Muscle layer of colon (tissue), 2 donors: ENCODE results near the gene LRCH1.

Experiments
- H3K27ac ChIP-seq: one replicate; pipeline ENCODE4 v1.7.0; 2013; ENCODE audit warnings: low read depth, mild to moderate bottlenecking, low read length, moderate library complexity
- H3K27me3 ChIP-seq, 2 donors: one replicate each; pipeline ENCODE4 v1.7.0; 2013; ENCODE audit warnings: low read length in 2 of 2, mild to moderate bottlenecking in 2 of 2; ENCODE audit not compliant: insufficient read depth in 2 of 2, control insufficient read depth in 1 of 2
- H3K36me3 ChIP-seq: one replicate; pipeline ENCODE4 v1.7.0; 2013; ENCODE audit warnings: mild to moderate bottlenecking, low read length; ENCODE audit not compliant: insufficient read depth
- H3K4me1 ChIP-seq: one replicate; pipeline ENCODE4 v1.7.0; 2013; ENCODE audit warnings: mild to moderate bottlenecking, low read length; ENCODE audit not compliant: insufficient read depth
- H3K4me3 ChIP-seq, 2 donors: one replicate each; pipeline ENCODE4 v1.7.0; 2013; ENCODE audit warnings: low read length in 2 of 2, low read depth in 1 of 2, mild to moderate bottlenecking in 1 of 2, moderate library complexity in 1 of 2
- H3K9ac ChIP-seq: one replicate; pipeline ENCODE4 v1.7.0; 2013; ENCODE audit warnings: low read length
- H3K9me3 ChIP-seq: one replicate; pipeline ENCODE4 v1.7.0; 2013; ENCODE audit warnings: mild to moderate bottlenecking, low read length
- donor health status: abdominal sarcoma.
- donor health status: Adenocarcinoma of cecum.

The LRCH1 gene

GRCh38 chr13:46535825-46536224 is 17.1 kb upstream of the LRCH1 start:
- Histone ChIP-seq H3K9ac (no peak overlapping the region), H3K4me3 (no peak overlapping the region), H3K36me3 (no peaks in the 10 kb centered on the region), H3K4me1 (no peaks in the 10 kb centered on the region), H3K9me3 (no peaks in the 10 kb centered on the region), H3K27ac (no peak overlapping the region), H3K27me3 (no peaks in the 10 kb centered on the region)

- H3K9me3 ChIP-seq, result no peaks in the 10 kb centered on the region
- no peaks in the 10 kb centered on the region for H3K4me1 ChIP-seq
- no peak overlapping the region for H3K27ac ChIP-seq
- H3K27me3 ChIP-seq, result no peaks in the 10 kb centered on the region
- H3K4me3 ChIP-seq, result no peak overlapping the region
- no peak overlapping the region for H3K9ac ChIP-seq
- H3K36me3 ChIP-seq, result no peaks in the 10 kb centered on the region
Observed at GRCh38 chr13:46536341-46536740, 16.6 kb upstream of the LRCH1 start.

- Histone ChIP-seq H3K36me3 (no peaks in the 10 kb centered on the region), H3K4me1 (no peaks in the 10 kb centered on the region), H3K27ac (no peak overlapping the region), H3K9me3 (no peaks in the 10 kb centered on the region), H3K27me3 (no peaks in the 10 kb centered on the region), H3K4me3 (no peak overlapping the region), H3K9ac (no peak overlapping the region)
Observed at GRCh38 chr13:46539231-46539630, 13.7 kb upstream of the LRCH1 start.

- Histone ChIP-seq H3K4me1 (no peaks in the 10 kb centered on the region), H3K27ac (no peak overlapping the region), H3K27me3 (no peaks in the 10 kb centered on the region), H3K9ac (no peak overlapping the region), H3K36me3 (no peaks in the 10 kb centered on the region), H3K9me3 (no peaks in the 10 kb centered on the region), H3K4me3 (no peak overlapping the region)
Observed at GRCh38 chr13:46541210-46541609, 11.8 kb upstream of the LRCH1 start.

GRCh38 chr13:46542833-46543232 is 10.1 kb upstream of the LRCH1 start:
- Histone ChIP-seq H3K9ac (no peak overlapping the region), H3K4me1 (no peaks in the 10 kb centered on the region), H3K36me3 (no peaks in the 10 kb centered on the region), H3K4me3 (no peak overlapping the region), H3K27me3 (no peaks in the 10 kb centered on the region), H3K27ac (no peak overlapping the region), H3K9me3 (no peaks in the 10 kb centered on the region)

DNA sequence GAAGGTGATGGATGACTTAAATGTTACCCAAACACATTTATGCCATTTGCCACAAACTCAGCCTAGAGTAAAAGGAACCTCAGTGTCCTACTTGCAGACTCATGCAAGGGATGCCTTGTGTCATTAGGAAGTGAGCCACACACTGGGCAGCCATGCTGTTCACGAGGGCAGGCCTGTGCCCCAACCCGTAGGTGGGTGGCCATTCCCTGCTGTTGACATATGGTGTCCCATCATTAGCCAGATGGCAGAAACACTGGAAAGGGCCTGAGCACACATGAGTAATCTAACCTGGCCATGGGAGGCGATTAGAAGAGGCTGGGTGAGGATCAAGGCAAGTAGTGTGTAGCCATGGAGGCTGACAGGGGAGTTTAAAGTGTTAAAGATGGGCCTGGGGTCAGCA is 9.7 kb upstream of the LRCH1 start:
- Histone ChIP-seq H3K4me1 (no peaks in the 10 kb centered on the region), H3K27ac (no peak overlapping the region), H3K9me3 (no peaks in the 10 kb centered on the region), H3K36me3 (no peaks in the 10 kb centered on the region), H3K9ac (no peak overlapping the region), H3K27me3 (no peaks in the 10 kb centered on the region), H3K4me3 (no peak overlapping the region)

- no peak overlapping the region for H3K27ac ChIP-seq
- H3K9me3 ChIP-seq, result no peaks in the 10 kb centered on the region
- H3K4me3 ChIP-seq, result no peak overlapping the region
- no peak overlapping the region for H3K9ac ChIP-seq
- H3K27me3 ChIP-seq, result no peaks in the 10 kb centered on the region
- no peaks in the 10 kb centered on the region for H3K4me1 ChIP-seq
- no peaks in the 10 kb centered on the region for H3K36me3 ChIP-seq
Observed at GRCh38 chr13:46544208-46544607, 8.8 kb upstream of the LRCH1 start.

DNA sequence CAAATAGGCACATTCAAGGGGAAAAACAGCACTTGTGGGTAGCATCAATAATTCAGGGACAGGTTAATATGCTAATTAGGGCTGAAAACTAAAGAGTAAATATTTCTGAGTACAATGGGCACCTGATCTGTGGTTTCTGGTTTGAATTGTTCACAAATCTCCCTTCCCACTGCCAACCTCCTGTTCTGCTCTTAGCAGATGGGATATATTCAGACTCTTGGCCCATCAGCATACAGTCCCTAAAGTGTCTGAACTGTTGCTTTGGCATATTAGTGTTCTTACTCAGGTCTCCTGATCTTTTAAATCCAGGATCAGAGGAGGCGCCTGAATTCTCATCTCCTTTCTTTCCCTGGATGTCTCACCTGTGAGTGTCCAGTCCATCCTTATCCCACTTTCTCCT is 8.2 kb upstream of the LRCH1 start:
- Histone ChIP-seq H3K27ac (no peak overlapping the region), H3K36me3 (no peaks in the 10 kb centered on the region), H3K9me3 (no peaks in the 10 kb centered on the region), H3K4me3 (no peak overlapping the region), H3K4me1 (no peaks in the 10 kb centered on the region), H3K27me3 (no peaks in the 10 kb centered on the region), H3K9ac (no peak overlapping the region)

DNA sequence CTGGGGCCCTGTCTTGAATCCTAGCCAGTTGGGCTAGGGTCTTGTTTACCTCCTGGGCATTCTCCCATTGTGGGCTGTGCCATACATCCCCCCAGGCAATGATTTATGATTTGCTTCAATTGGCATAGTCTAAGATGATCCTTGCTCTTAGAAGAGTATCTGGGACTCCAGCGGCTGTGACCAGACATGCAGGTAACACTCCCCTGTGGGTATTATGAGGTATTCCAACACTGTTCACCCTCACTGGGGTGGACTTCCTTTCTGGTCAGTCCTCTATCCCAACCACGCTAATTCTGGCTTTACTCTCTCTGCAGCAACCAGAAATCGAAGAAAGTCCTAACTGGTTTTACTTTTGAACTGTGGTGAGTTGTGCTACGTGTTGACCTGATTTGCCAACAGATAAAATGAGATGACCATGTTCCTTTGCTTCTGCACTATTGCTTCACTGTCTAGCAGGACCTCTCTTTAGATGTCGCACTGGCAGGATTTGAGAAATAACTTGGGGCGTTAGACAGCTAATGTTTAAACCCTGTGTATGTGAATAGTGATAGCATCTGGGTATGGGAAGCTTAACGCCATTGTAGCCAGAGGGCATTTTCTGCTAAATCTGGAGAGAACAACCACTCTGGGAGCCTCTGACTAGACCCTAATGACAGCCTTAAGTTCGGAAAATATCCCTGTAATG is 6.7 kb upstream of the LRCH1 start:
- no peak overlapping the region for H3K4me3 ChIP-seq
- H3K36me3 ChIP-seq, result no peaks in the 10 kb centered on the region
- H3K9ac ChIP-seq, result no peak overlapping the region
- peaks cover 3% of the 10 kb centered on the region for H3K4me1 ChIP-seq
- H3K27me3 ChIP-seq, result no peaks in the 10 kb centered on the region
- no peak overlapping the region for H3K27ac ChIP-seq
- no peaks in the 10 kb centered on the region for H3K9me3 ChIP-seq

DNA sequence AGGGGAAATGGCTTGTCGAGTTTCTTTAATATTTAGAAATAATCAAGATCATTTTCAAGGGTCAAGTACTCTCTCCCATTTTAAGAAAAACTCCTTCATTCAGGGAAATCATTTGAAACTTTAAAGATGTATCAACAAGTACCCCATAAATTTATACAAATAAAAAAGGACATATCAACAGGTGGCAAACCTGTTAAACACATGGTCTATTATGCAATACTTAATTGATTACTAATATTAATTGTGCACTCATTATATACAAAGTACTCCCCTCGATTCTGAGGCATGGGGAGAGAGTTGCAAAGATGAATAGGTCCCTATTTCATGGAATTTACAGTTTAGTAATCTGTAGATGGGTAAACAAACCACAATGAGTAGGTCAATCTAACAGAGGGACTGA is 2.1 kb upstream of the LRCH1 start:
- H3K4me3 ChIP-seq, result no peak overlapping the region
- no peaks in the 10 kb centered on the region for H3K9me3 ChIP-seq
- no peak overlapping the region for H3K27ac ChIP-seq
- H3K4me1 ChIP-seq, result peaks cover 27% of the 10 kb centered on the region
- H3K9ac ChIP-seq, result no peak overlapping the region
- H3K36me3 ChIP-seq, result no peaks in the 10 kb centered on the region
- no peaks in the 10 kb centered on the region for H3K27me3 ChIP-seq

DNA sequence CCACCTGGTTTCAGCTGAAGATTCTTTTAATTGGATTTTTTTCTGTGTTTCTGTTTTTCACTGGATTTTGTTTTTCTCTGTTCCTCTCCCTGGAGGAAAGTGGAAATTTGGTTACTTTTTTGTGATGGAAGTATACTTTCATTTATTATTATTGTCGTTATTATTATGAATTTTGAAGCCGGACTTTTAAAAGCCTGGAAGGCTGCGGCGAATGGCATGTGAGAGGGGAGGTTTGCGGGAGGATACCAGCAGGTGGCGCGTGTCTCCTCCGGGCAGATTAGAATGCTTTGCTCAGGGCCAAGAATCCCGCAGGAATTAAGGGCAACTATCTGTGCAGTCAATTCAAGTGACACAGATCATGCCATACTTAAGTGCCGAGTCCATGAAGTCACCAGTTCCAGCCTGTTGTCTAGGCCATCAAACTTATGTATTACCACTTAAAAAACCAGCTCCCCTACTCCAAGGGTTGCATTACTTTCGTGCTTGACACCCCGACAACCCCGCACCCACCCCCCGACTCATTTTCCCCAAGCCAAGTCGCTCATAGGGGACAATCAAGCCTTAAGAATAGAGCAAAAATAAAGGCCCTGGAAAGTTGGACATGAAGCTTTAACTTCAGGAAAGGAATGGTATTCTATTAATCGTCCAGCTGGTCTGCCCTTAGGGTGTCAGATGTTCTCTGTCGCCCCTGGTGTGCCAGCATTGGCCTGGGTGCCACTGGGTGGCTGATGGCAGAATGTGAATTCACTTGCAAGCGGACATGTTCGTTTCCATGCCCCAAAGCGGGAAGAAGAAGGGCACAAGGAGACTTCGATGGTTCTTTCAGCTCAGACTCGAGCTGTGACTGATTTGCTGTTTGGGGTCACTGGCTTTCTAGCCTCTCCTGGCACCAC is 1.3 kb upstream of the LRCH1 start:
- Histone ChIP-seq H3K4me3 (peak overlapping the region; percentile 89 to 91), H3K9ac (peak overlapping the region; percentile 1), H3K27ac (peak overlapping the region; percentile 93)

More for the DNA sequence above, 1.3 kb upstream of the LRCH1 start:
- peaks cover 31% of the 10 kb centered on the region for H3K4me1 ChIP-seq
- H3K9me3 ChIP-seq, result no peaks in the 10 kb centered on the region
- no peaks in the 10 kb centered on the region for H3K36me3 ChIP-seq
- no peaks in the 10 kb centered on the region for H3K27me3 ChIP-seq
